Left lung (tissue), 10 donors: ENCODE measurements around the gene KIRREL3. TPM values are rescaled to one million over a fixed set of nuclear protein-coding genes. Genes with fewer than 3 reads are reported as not detected.

Experiments
- ATAC-seq: fragments of 200-7000 bp; cut with Tn5 transposase; one replicate; pipeline ENCODE4 v1.9.1; 2020; ENCODE audit warnings: moderate library complexity
- DNase-seq, 4 donors: peaks; one replicate each; pipeline ENCODE4 v3.0.0-alpha.2; 2013 to 2020
- H3K27ac ChIP-seq, 2 donors: fragments of 200-600 bp; sonication (generic) in 1 of 2; one replicate each; pipeline versions ENCODE4 v1.5.0 to v1.8.0; 2020 to 2021
- H3K27me3 ChIP-seq, 2 donors: fragments of 200-600 bp; sonication (generic) in 1 of 2; one replicate each; pipeline versions ENCODE4 v1.5.0 to v1.8.0; 2020 to 2021
- H3K36me3 ChIP-seq, 2 donors: fragments of 200-600 bp; sonication (generic) in 1 of 2; one replicate each; pipeline versions ENCODE4 v1.5.0 to v1.8.0; 2020 to 2021
- H3K4me1 ChIP-seq, 2 donors: fragments of 200-600 bp; one replicate each; pipeline ENCODE4 v1.8.0; 2021
- H3K4me3 ChIP-seq, 2 donors: fragments of 200-600 bp; sonication (generic) in 1 of 2; one replicate each; pipeline versions ENCODE4 v1.5.0 to v1.8.0; 2020 to 2021; ENCODE audit warnings: mild to moderate bottlenecking in 1 of 2
- H3K9me3 ChIP-seq, 2 donors: fragments of 200-600 bp; sonication (generic) in 1 of 2; one replicate each; pipeline versions ENCODE4 v1.5.0 to v1.8.0; 2020 to 2021
- intact Hi-C, 2 donors: fragments of 100-400 bp; cut with DNase I; formaldehyde crosslinking; loops; one replicate each; pipeline versions ENCODE4 v1.11.2 to v1.14.2; 2022
- polyA plus RNA-seq, 6 donors: library from polyadenylated mRNA; unstranded; fragments of 120-200 nt; gene quantifications; one replicate each; pipeline ENCODE4 v1.2.1, GENCODE V29; 2013; ENCODE audit not compliant: insufficient read length in 6 of 6
- total RNA-seq, 2 donors: library from RNA; stranded (reverse); fragmentation: NEBNext Ultra II Directional; extraction: Animal tissue kit (Norgen Biotek cat#: 25700); gene quantifications; one replicate each; pipeline ENCODE4 v1.2.1, GENCODE V29; 2021
- TF ChIP-seq, protein P1 (sequence below), 2 donors: fragments of 200-600 bp; sonication (generic) in 1 of 2; IDR thresholded peaks; one replicate each; pipeline versions ENCODE4 v1.5.0 to v1.8.0; 2021; ENCODE audit warnings: antibody characterized with exemption in 2 of 2
- donor health status: DM: no; HTN: yes; CAD: no.
- donor health status: DM: no; HTN: no; CAD: no.

Gene KIRREL3
- total and polyA plus RNA-seq, 8 donors, result 1.6 to 2.5 (median 2.0) TPM; not detected in 2

DNA sequence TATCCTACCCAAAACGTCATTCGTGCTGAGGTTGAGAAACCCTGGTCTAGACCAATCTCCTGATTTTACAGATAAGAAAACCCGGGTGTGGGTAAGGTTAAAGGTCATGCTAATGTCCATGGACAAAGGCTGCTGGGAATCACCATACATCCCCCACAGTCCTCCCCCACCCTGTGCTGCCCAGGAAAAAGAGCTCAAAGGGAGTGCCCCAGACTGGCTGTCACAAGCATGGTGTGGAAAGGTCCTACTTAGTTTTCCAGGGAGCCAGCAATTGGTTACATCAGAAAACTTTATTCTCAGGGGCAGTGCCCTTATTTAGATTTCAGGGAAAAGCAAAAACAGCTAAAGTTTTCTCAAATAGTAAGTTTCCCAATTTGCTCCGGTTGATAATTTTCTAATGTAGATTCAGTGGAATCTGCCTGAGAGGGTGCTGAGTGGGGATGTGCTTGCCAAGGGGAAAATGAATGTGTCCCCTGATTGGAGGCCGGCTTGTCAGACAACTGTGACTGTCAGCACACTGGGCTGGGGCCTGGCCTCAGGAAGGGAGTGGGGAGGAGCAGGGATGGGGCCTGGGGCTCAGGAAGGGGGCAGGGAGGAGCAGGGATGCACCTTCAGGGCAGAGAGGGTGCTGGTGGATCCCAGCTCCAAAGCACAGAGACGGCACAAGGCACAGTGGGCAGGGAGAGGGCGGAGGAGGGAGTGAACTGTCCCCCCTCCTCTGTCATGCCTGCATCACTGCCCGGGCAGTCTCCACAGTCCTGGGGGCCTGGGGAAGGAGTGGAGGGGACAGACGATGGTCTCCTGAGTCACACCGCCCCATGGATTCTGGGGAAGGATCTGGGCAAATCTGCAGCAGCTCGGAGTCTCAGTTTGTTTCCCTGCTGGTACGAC lies 263.6 kb downstream of the KIRREL3 start:
- intact Hi-C loops, result no loop called here
- Histone ChIP-seq H3K27ac (no peak overlapping the region), H3K4me1 (no peaks in the 10 kb centered on the region), H3K9me3 (no peaks in the 10 kb centered on the region), H3K36me3 (no peaks in the 10 kb centered on the region), H3K27me3 (no peaks in the 10 kb centered on the region), H3K4me3 (no peak overlapping the region)
- DNase-seq (no peak), ATAC-seq (no peak)
- TF ChIP-seq, protein P1, sequence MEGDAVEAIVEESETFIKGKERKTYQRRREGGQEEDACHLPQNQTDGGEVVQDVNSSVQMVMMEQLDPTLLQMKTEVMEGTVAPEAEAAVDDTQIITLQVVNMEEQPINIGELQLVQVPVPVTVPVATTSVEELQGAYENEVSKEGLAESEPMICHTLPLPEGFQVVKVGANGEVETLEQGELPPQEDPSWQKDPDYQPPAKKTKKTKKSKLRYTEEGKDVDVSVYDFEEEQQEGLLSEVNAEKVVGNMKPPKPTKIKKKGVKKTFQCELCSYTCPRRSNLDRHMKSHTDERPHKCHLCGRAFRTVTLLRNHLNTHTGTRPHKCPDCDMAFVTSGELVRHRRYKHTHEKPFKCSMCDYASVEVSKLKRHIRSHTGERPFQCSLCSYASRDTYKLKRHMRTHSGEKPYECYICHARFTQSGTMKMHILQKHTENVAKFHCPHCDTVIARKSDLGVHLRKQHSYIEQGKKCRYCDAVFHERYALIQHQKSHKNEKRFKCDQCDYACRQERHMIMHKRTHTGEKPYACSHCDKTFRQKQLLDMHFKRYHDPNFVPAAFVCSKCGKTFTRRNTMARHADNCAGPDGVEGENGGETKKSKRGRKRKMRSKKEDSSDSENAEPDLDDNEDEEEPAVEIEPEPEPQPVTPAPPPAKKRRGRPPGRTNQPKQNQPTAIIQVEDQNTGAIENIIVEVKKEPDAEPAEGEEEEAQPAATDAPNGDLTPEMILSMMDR (IDR thresholded peaks at IDR 0.05), result no peak

DNA sequence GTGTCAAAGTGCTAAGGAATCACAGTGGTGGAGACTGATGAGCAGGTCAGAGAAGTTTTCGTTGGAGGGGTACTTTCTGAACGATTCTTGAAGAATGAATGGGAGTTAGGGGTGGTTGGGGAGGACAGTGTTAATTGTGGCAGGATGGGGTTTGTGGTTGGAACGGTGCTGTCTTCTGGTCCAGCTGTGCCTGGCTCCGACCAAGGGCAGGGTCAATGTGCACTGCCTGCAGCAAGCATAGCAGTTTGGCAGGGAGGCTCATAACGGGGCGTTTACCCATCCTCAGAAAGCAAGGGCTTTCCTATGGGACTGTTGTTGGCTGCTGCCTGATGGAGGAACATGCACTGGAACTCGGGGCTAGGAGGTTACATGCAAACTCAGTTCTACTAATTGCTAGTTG lies 265.8 kb downstream of the KIRREL3 start:
- Histone ChIP-seq H3K27ac (no peak overlapping the region), H3K4me3 (no peak overlapping the region), H3K9me3 (no peaks in the 10 kb centered on the region), H3K36me3 (no peaks in the 10 kb centered on the region), H3K4me1 (no peaks in the 10 kb centered on the region), H3K27me3 (no peaks in the 10 kb centered on the region)
- no peak for ATAC-seq
- DNase-seq, result no peak
- intact Hi-C loops, result no loop called here
- TF ChIP-seq, protein P1 (IDR thresholded peaks at IDR 0.05), result no peak

GRCh38 chr11:126733685-126734084 lies 266.9 kb downstream of the KIRREL3 start:
- intact Hi-C loops, result no loop called here
- Histone ChIP-seq H3K4me3 (no peak overlapping the region), H3K27me3 (no peaks in the 10 kb centered on the region), H3K9me3 (no peaks in the 10 kb centered on the region), H3K4me1 (no peaks in the 10 kb centered on the region), H3K27ac (no peak overlapping the region), H3K36me3 (no peaks in the 10 kb centered on the region)
- ATAC-seq, result no peak
- no peak for DNase-seq
- TF ChIP-seq, protein P1 (IDR thresholded peaks at IDR 0.05), result no peak

DNA sequence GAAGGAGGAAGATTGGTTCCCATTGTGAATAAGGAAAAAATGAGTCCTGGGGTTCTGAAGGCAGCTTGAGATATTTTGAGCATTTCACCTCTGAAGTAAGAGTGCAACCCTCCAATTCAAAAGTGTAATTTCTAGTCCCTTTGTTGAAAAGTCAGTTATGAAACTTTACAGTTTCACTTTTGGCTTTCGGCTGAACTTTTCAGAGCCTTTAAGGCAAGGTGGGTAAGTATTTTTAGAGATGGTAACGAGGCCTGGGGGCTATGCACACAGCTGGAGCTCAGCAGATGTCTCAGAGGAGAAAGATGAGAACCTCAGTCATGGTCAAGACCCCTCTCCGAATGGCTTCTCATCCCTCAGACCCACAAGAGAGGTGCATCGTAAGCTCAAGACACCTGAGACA lies 267.6 kb downstream of the KIRREL3 start:
- no peak overlapping the region for H3K4me3 ChIP-seq
- H3K9me3 ChIP-seq, result no peaks in the 10 kb centered on the region
- DNase-seq (no peak), ATAC-seq (no peak)
- H3K27me3 ChIP-seq, result no peaks in the 10 kb centered on the region
- TF ChIP-seq, protein P1 (IDR thresholded peaks at IDR 0.05), result no peak
- no peaks in the 10 kb centered on the region for H3K4me1 ChIP-seq
- H3K36me3 ChIP-seq, result no peaks in the 10 kb centered on the region
- intact Hi-C loops, result no loop called here
- H3K27ac ChIP-seq, result no peak overlapping the region

DNA sequence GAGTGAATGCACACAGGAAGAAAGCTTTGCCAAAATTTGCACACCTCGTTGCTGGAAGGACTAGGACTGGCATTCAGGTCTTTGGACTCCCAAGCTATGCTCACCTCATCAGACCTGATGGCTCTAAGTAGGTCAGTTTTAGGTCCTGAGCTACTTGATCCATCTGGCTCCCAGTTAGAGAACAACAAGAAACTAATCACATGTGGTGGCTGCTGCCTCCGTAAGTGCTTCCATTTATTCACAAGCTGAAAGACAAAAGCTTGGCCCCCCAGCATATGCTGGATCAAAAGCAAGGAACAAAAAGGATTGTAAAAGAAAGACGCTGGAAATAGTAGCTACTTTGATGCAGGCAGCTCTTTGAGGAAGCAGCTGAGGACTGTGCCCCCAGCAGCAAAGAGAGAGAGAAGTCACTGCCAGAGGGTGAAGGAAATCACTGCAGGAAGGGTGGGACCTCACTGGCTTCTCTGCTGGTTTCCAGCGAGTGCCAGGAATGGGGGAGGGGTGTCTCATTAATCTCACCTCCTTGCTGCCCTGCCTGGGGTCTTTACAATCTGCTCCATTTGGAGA lies 268.9 kb downstream of the KIRREL3 start:
- no peaks in the 10 kb centered on the region for H3K27me3 ChIP-seq
- DNase-seq, result no peak
- H3K4me1 ChIP-seq, result no peaks in the 10 kb centered on the region
- TF ChIP-seq, protein P1 (IDR thresholded peaks at IDR 0.05), result no peak
- no peak overlapping the region for H3K4me3 ChIP-seq
- intact Hi-C loops, result no loop called here
- no peak for ATAC-seq
- no peaks in the 10 kb centered on the region for H3K36me3 ChIP-seq
- no peaks in the 10 kb centered on the region for H3K9me3 ChIP-seq
- no peak overlapping the region for H3K27ac ChIP-seq
